ENCODE results near the gene PARVB.

The PARVB gene

GRCh38 chr22:44025171-44026065, 1.3 kb downstream of the PARVB start:
- in situ Hi-C loops (cut with MboI; ENCODE audit: low sequenced_read_pairs), result no loop called here

- in situ Hi-C loops (cut with MboI; ENCODE audit: low sequenced_read_pairs), result no loop called here
These were observed 2.0 kb downstream of the PARVB start for GRCh38 chr22:44026066-44026629.

GRCh38 chr22:44026630-44027511, 2.8 kb downstream of the PARVB start:
- in situ Hi-C loops (cut with MboI; ENCODE audit: low sequenced_read_pairs), result no loop called here

GRCh38 chr22:44028091-44028490, 4.0 kb downstream of the PARVB start:
- in situ Hi-C loops (cut with MboI; ENCODE audit: low sequenced_read_pairs), result no loop called here

- in situ Hi-C loops (cut with MboI; ENCODE audit: low sequenced_read_pairs), result no loop called here
These were observed 5.0 kb downstream of the PARVB start for GRCh38 chr22:44029069-44029468.

GRCh38 chr22:44030051-44030701, 6.1 kb downstream of the PARVB start:
- in situ Hi-C loops (cut with MboI; ENCODE audit: low sequenced_read_pairs), result no loop called here

GRCh38 chr22:44030702-44031082, 6.6 kb downstream of the PARVB start:
- in situ Hi-C loops (cut with MboI; ENCODE audit: low sequenced_read_pairs), result no loop called here

- in situ Hi-C loops (cut with MboI; ENCODE audit: low sequenced_read_pairs), result no loop called here
These were observed 7.3 kb downstream of the PARVB start for GRCh38 chr22:44031158-44031952.

- in situ Hi-C loops (cut with MboI; ENCODE audit: low sequenced_read_pairs), result no loop called here
These were observed 8.1 kb downstream of the PARVB start for GRCh38 chr22:44032126-44032730.

- in situ Hi-C loops (cut with MboI; ENCODE audit: low sequenced_read_pairs), result no loop called here
These were observed 9.2 kb downstream of the PARVB start for GRCh38 chr22:44033287-44033686.

GRCh38 chr22:44033694-44034093, 9.6 kb downstream of the PARVB start:
- in situ Hi-C loops (cut with MboI; ENCODE audit: low sequenced_read_pairs), result no loop called here

GRCh38 chr22:44037519-44038375, 13.6 kb downstream of the PARVB start:
- in situ Hi-C loops (cut with MboI; ENCODE audit: low sequenced_read_pairs), result no loop called here

- in situ Hi-C loops (cut with MboI; ENCODE audit: low sequenced_read_pairs), result no loop called here
These were observed 15.6 kb downstream of the PARVB start for GRCh38 chr22:44039566-44040171.

GRCh38 chr22:44042249-44043218, 18.4 kb downstream of the PARVB start:
- in situ Hi-C loops (cut with MboI; ENCODE audit: low sequenced_read_pairs), result no loop called here

GRCh38 chr22:44045145-44045544, 21.0 kb downstream of the PARVB start:
- in situ Hi-C loops (cut with MboI; ENCODE audit: low sequenced_read_pairs), result no loop called here

GRCh38 chr22:44046485-44047141, 22.5 kb downstream of the PARVB start:
- in situ Hi-C loops (cut with MboI; ENCODE audit: low sequenced_read_pairs), result no loop called here

- in situ Hi-C loops (cut with MboI; ENCODE audit: low sequenced_read_pairs), result no loop called here
These were observed 23.8 kb downstream of the PARVB start for GRCh38 chr22:44047891-44048301.

All from HL-60/S4 (cell line).